Measurements from ENCODE around the gene SCN7A.
"Not testable (repeated sequence)": the region's sequence is repeated elsewhere in the genome, so short reads cannot be mapped to it uniquely, and the experiment has no call there.

DNA sequence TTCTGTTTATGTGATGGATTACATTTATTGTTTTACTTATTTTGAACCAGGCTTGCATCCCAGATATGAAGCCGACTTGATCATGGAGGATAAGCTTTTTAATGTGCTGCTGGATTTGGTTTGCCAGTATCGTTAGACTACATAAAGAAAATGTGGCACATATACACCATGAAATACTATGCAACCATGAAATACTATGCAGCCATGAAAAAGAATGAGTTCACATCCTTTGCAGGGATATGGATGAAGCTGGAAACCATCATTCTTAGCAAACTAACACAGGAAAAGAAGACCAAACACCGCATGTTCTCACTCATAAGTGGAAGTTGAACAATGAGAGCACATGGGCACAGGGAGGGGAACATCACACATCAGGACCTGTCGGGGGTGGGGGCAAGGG lies 38.2 kb downstream of the SCN7A start:
- TF ChIP-seq SP1 (IDR thresholded peaks at IDR 0.05); CTCF (IDR thresholded peaks at IDR 0.05; ENCODE audit: low read depth, low read length, missing input control); RAD21 (IDR thresholded peaks at IDR 0.05); JUND (IDR thresholded peaks at IDR 0.05); TAF1 (conservative IDR thresholded peaks at IDR 0.05); FOXA2 (IDR thresholded peaks at IDR 0.05): not testable (repeated sequence)
- TF ChIP-seq, protein P1, sequence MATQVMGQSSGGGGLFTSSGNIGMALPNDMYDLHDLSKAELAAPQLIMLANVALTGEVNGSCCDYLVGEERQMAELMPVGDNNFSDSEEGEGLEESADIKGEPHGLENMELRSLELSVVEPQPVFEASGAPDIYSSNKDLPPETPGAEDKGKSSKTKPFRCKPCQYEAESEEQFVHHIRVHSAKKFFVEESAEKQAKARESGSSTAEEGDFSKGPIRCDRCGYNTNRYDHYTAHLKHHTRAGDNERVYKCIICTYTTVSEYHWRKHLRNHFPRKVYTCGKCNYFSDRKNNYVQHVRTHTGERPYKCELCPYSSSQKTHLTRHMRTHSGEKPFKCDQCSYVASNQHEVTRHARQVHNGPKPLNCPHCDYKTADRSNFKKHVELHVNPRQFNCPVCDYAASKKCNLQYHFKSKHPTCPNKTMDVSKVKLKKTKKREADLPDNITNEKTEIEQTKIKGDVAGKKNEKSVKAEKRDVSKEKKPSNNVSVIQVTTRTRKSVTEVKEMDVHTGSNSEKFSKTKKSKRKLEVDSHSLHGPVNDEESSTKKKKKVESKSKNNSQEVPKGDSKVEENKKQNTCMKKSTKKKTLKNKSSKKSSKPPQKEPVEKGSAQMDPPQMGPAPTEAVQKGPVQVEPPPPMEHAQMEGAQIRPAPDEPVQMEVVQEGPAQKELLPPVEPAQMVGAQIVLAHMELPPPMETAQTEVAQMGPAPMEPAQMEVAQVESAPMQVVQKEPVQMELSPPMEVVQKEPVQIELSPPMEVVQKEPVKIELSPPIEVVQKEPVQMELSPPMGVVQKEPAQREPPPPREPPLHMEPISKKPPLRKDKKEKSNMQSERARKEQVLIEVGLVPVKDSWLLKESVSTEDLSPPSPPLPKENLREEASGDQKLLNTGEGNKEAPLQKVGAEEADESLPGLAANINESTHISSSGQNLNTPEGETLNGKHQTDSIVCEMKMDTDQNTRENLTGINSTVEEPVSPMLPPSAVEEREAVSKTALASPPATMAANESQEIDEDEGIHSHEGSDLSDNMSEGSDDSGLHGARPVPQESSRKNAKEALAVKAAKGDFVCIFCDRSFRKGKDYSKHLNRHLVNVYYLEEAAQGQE (IDR thresholded peaks at IDR 0.05), result not testable (repeated sequence)
- TF ChIP-seq, protein P2, sequence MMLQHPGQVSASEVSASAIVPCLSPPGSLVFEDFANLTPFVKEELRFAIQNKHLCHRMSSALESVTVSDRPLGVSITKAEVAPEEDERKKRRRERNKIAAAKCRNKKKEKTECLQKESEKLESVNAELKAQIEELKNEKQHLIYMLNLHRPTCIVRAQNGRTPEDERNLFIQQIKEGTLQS (IDR thresholded peaks at IDR 0.05), result not testable (repeated sequence)
